MCF 10A (cell line): ENCODE data around the gene ADTRP. TPM values are rescaled to one million over a fixed set of nuclear protein-coding genes. Genes with fewer than 3 reads are reported as not detected.

Experiments used
- BruUV-seq: library from RNA; stranded (reverse); fragments of 400-500 nt; replicated peaks from 2 replicates; lab custom pipeline; 2021; lab: Mats Ljungman, UMichigan
- CTCF ChIA-PET: fragments of 300-600 bp; sonication (Branson Sonifier 250); formaldehyde crosslinking; extraction: SDS; loops from one replicate; lab custom pipeline; 2021; ENCODE audit warnings: antibody characterized with exemption, inconsistent platforms; lab: Yijun Ruan, JAX
- POLR2A ChIA-PET: fragments of 300-600, 350-650 bp; sonication (Branson Sonifier 250); formaldehyde crosslinking; extraction: SDS; loops from one replicate; lab custom pipeline; 2020; ENCODE audit warnings: antibody characterized with exemption, inconsistent platforms; lab: Yijun Ruan, JAX
- DNase-seq: peaks from one replicate; pipeline ENCODE4 v3.0.0-alpha.2; 2018; ENCODE audit not compliant: unreplicated experiment
- H3K27ac Mint-ChIP-seq: one replicate; pipeline ENCODE4 v1.8.0; 2022; ENCODE audit warnings: mild to moderate bottlenecking, low read depth, mixed read lengths; ENCODE audit not compliant: unreplicated experiment
- H3K27me3 Mint-ChIP-seq: one replicate; pipeline ENCODE4 v1.8.0; 2022; ENCODE audit warnings: mixed read lengths; ENCODE audit not compliant: insufficient read depth, unreplicated experiment
- H3K36me3 Mint-ChIP-seq: one replicate; pipeline ENCODE4 v1.8.0; 2022; ENCODE audit warnings: mild to moderate bottlenecking, moderate library complexity, mixed read lengths; ENCODE audit not compliant: insufficient read depth, unreplicated experiment
- H3K4me1 Mint-ChIP-seq: one replicate; pipeline ENCODE4 v1.8.0; 2022; ENCODE audit warnings: mixed read lengths; ENCODE audit not compliant: insufficient read depth, unreplicated experiment
- H3K4me3 Mint-ChIP-seq: one replicate; pipeline ENCODE4 v1.8.0; 2022; ENCODE audit warnings: mild to moderate bottlenecking, moderate library complexity, mixed read lengths; ENCODE audit not compliant: unreplicated experiment
- H3K9me3 Mint-ChIP-seq: one replicate; pipeline ENCODE4 v1.8.0; 2022; ENCODE audit warnings: mixed read lengths; ENCODE audit not compliant: unreplicated experiment
- CTCF ChIP-seq: fragments of 200-600 bp; IDR thresholded peaks from one replicate; pipeline ENCODE4 v1.8.0; 2022; ENCODE audit warnings: antibody characterized with exemption, mild to moderate bottlenecking; ENCODE audit not compliant: unreplicated experiment
- intact Hi-C: fragments of 100-400 bp; cut with micrococcal nuclease; formaldehyde crosslinking; loops from 2 replicates; pipeline ENCODE4 v1.14.1; 2022
- total RNA-seq: library from RNA; stranded (reverse); gene quantifications from 2 replicates; pipeline ENCODE4 v1.2.3, GENCODE V29; 2022

The ADTRP gene
- total RNA-seq, 1 experiment from 2014 or later = 14.8 TPM

- Mint-ChIP-seq H3K4me3 (no peak overlapping the region), H3K9me3 (no peaks in the 10 kb centered on the region), H3K27me3 (no peaks in the 10 kb centered on the region), H3K36me3 (no peaks in the 10 kb centered on the region), H3K4me1 (peaks cover 23% of the 10 kb centered on the region), H3K27ac (no peak overlapping the region)
- intact Hi-C loops = no loop called here
- ChIA-PET POLR2A (interaction anchor here (1.1 to 3.3 kb wide), 2 partner anchors 42 to 161 kb away, joined by 3 to 22 read pairs; no protein-coding TSS in a partner anchor), CTCF (no interaction called here)
- no TSS peak for BruUV-seq
- no peak for TF ChIP-seq CTCF
- DNase-seq = no peak
Measured at GRCh38 chr6:11812951-11813350, 34.3 kb upstream of the ADTRP start.

GRCh38 chr6:11812439-11812838 lies 33.8 kb upstream of the ADTRP start:
- intact Hi-C loops = no loop called here
- H3K9me3 Mint-ChIP-seq = no peaks in the 10 kb centered on the region
- DNase-seq = no peak
- no peak for TF ChIP-seq CTCF
- no peaks in the 10 kb centered on the region for H3K27me3 Mint-ChIP-seq
- peaks cover 23% of the 10 kb centered on the region for H3K4me1 Mint-ChIP-seq
- H3K36me3 Mint-ChIP-seq = no peaks in the 10 kb centered on the region
- H3K4me3 Mint-ChIP-seq = no peak overlapping the region
- CTCF ChIA-PET = interaction anchor here (0.7 kb wide), 1 partner anchor 296 kb away, joined by 3 read pairs; no protein-coding TSS in a partner anchor
- no TSS peak for BruUV-seq
- H3K27ac Mint-ChIP-seq = no peak overlapping the region
- POLR2A ChIA-PET = interaction anchor here (1.1 to 3.0 kb wide), 2 partner anchors 41 to 161 kb away, joined by 3 to 37 read pairs; no protein-coding TSS in a partner anchor

- Mint-ChIP-seq H3K4me1 (peaks cover 26% of the 10 kb centered on the region), H3K4me3 (no peak overlapping the region), H3K9me3 (no peaks in the 10 kb centered on the region), H3K27ac (no peak overlapping the region), H3K27me3 (no peaks in the 10 kb centered on the region), H3K36me3 (no peaks in the 10 kb centered on the region)
- POLR2A ChIA-PET = interaction anchor here (3.0 kb wide), 1 partner anchor 40 kb away, joined by 37 read pairs; no protein-coding TSS in a partner anchor
- TF ChIP-seq CTCF = no peak
- BruUV-seq = no TSS peak
- intact Hi-C loops = no loop called here
- CTCF ChIA-PET = interaction anchor here (0.7 kb wide), 1 partner anchor 296 kb away, joined by 3 read pairs; no protein-coding TSS in a partner anchor
- no peak for DNase-seq
Measured at GRCh38 chr6:11811644-11812264, 33.2 kb upstream of the ADTRP start.

- intact Hi-C loops = loop anchor here (1.0 kb wide), 2 partner anchors 41 to 200 kb away; no protein-coding TSS in a partner anchor
- TF ChIP-seq CTCF = no peak
- Mint-ChIP-seq H3K27me3 (no peaks in the 10 kb centered on the region), H3K9me3 (no peaks in the 10 kb centered on the region), H3K27ac (peak overlapping the region; percentile 86), H3K36me3 (no peaks in the 10 kb centered on the region), H3K4me3 (peak overlapping the region; percentile 28), H3K4me1 (peaks cover 33% of the 10 kb centered on the region)
- POLR2A ChIA-PET = interaction anchor here (1.1 to 3.0 kb wide), 2 partner anchors 40 to 198 kb away, joined by 4 to 37 read pairs; no protein-coding TSS in a partner anchor
- BruUV-seq = no TSS peak
- no peak for DNase-seq
- CTCF ChIA-PET = interaction anchor here (0.6 to 1.5 kb wide), 4 partner anchors 8 to 41 kb away, joined by 3 to 4 read pairs (median 4); no protein-coding TSS in a partner anchor
Measured at GRCh38 chr6:11810854-11811643, 32.4 kb upstream of the ADTRP start.
